Rectal smooth muscle tissue (tissue), 1 donor: ENCODE measurements around the gene ITPR2.

Experiments used
- H3K27ac ChIP-seq: one replicate; pipeline ENCODE4 v1.7.0; 2013; ENCODE audit warnings: low read depth, low read length, inconsistent platforms
- H3K27me3 ChIP-seq: one replicate; pipeline ENCODE4 v1.7.0; 2013; ENCODE audit warnings: low read length; ENCODE audit not compliant: control insufficient read depth, insufficient read depth
- H3K36me3 ChIP-seq: one replicate; pipeline ENCODE4 v1.7.0; 2013; ENCODE audit warnings: low read length; ENCODE audit not compliant: control insufficient read depth, insufficient read depth
- H3K4me1 ChIP-seq: one replicate; pipeline ENCODE4 v1.7.0; 2013; ENCODE audit warnings: low read length; ENCODE audit not compliant: control insufficient read depth, insufficient read depth
- H3K4me3 ChIP-seq: one replicate; pipeline ENCODE4 v1.7.0; 2013; ENCODE audit warnings: low read length
- H3K9ac ChIP-seq: one replicate; pipeline ENCODE4 v1.7.0; 2013; ENCODE audit warnings: low read length

The ITPR2 gene

GRCh38 chr12:26724309-26724702 lies 108.7 kb downstream of the ITPR2 start:
- no peaks in the 10 kb centered on the region for H3K36me3 ChIP-seq
- H3K27ac ChIP-seq, result peak overlapping the region; percentile 68
- H3K9ac ChIP-seq, result no peak overlapping the region
- H3K27me3 ChIP-seq, result no peaks in the 10 kb centered on the region
- peaks cover 18% of the 10 kb centered on the region for H3K4me1 ChIP-seq
- no peak overlapping the region for H3K4me3 ChIP-seq

DNA sequence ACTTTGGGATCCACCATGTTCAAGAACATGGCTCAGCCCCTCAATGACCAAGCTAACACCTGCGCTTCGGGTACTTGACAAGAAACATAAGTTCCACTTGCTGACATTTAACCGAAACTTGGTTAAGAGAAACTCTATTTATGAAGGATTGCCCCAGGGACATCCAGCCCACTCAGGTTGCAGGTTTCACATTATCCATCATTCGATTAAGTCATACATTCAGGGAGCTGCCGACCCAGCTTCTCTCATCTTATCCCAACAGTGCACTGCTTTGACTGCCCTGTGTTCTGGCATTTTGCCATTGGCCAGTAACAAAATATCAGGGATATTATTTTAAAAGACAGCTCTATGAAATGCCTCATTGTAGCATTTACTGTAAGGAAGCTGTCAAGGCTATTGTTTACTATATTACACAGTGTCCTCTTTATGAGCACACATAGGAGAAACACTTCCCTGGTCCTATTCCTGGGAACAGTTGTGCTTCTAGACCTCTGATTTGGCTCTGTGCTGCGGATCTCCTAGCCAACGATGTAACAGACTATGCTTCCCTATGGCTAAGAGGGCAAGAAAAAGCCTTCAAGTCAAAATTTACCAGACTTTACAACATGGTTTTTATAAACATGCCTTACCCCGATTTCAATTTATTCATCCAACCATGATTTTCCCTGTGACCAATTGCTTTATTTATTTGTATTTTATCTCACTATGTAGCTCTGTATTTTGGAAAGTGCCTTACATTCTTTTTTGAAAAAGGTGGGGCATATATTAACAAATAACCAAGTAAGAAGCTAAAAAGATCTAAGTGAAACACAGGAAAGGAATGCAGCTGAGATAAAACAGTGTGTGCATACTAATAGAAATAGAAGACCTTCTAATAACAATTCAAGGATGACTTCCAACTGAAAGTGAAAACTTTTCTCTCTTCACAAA lies 109.3 kb downstream of the ITPR2 start:
- Histone ChIP-seq H3K27me3 (no peaks in the 10 kb centered on the region), H3K4me1 (peaks cover 18% of the 10 kb centered on the region), H3K9ac (no peak overlapping the region), H3K27ac (peak overlapping the region; percentile 68), H3K36me3 (no peaks in the 10 kb centered on the region), H3K4me3 (no peak overlapping the region)

DNA sequence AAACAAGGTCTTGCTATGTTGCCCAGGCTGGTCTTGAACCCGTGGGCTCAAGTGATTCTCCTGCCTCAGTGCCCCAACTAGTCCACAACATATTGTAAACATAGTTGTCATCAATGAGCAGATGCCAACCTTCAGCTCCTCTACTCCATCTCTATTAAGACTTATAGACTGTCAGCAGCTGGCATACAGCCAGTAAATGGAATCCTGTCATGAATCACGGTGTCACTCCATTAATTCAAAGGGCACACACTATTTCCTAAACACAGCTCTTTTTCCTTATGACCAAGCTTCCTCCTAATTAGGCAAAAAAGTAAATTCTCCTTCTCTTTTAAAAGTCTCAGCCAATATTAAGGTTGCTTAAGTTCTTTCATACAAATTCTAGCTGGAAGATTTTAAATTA lies 111.2 kb downstream of the ITPR2 start:
- Histone ChIP-seq H3K4me1 (peaks cover 10% of the 10 kb centered on the region), H3K36me3 (no peaks in the 10 kb centered on the region), H3K4me3 (no peak overlapping the region), H3K27ac (no peak overlapping the region), H3K27me3 (no peaks in the 10 kb centered on the region), H3K9ac (no peak overlapping the region)

DNA sequence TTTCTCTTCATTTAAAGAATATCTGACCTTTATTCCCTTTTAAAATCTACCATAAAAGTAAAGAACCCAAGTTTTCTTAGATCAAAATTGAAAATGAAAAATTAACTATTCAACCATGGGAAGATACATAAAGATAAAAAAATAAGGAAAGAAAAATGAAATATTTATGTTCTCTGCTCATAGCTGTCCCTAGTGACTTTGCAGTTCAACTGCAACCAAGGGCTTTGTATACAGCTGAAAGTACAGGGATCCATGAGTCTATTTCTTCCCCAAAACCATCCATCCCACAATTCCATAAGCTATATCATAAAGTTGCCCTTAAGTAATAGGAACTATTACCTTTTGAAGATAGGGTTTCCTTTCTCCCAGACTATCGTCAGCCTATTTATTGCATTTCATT lies 113.1 kb downstream of the ITPR2 start:
- Histone ChIP-seq H3K27ac (no peak overlapping the region), H3K36me3 (no peaks in the 10 kb centered on the region), H3K4me3 (no peak overlapping the region), H3K27me3 (no peaks in the 10 kb centered on the region), H3K9ac (no peak overlapping the region), H3K4me1 (peaks cover 10% of the 10 kb centered on the region)

DNA sequence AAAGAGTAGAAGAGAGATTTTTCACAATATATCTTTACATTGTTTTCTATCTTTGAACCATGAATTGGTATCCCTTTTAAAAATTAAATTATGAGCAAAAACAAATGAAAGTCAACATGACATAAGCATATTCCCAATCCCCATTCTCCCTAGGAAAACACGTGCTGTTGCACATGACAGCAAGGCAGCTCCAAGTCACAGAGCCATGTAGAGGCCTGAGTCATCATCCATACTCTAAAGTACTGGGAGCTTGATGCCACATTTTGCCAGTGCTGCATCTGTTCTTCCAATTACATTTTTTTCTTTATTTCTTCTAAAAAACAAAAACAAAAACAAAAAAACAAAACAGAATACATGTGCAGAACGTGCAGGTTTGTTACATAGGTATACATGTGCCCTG lies 115.2 kb downstream of the ITPR2 start:
- Histone ChIP-seq H3K27ac (no peak overlapping the region), H3K9ac (no peak overlapping the region), H3K4me1 (no peaks in the 10 kb centered on the region), H3K27me3 (no peaks in the 10 kb centered on the region), H3K4me3 (no peak overlapping the region), H3K36me3 (peaks cover 2% of the 10 kb centered on the region)

GRCh38 chr12:26715232-26715631 lies 117.8 kb downstream of the ITPR2 start:
- Histone ChIP-seq H3K9ac (no peak overlapping the region), H3K27me3 (no peaks in the 10 kb centered on the region), H3K36me3 (peaks cover 2% of the 10 kb centered on the region), H3K4me1 (peaks cover 6% of the 10 kb centered on the region), H3K27ac (no peak overlapping the region), H3K4me3 (no peak overlapping the region)

- no peak overlapping the region for H3K9ac ChIP-seq
- no peak overlapping the region for H3K27ac ChIP-seq
- peaks cover 6% of the 10 kb centered on the region for H3K4me1 ChIP-seq
- no peak overlapping the region for H3K4me3 ChIP-seq
- peaks cover 2% of the 10 kb centered on the region for H3K36me3 ChIP-seq
- H3K27me3 ChIP-seq, result no peaks in the 10 kb centered on the region
These were observed 119.1 kb downstream of the ITPR2 start for GRCh38 chr12:26713885-26714383.

DNA sequence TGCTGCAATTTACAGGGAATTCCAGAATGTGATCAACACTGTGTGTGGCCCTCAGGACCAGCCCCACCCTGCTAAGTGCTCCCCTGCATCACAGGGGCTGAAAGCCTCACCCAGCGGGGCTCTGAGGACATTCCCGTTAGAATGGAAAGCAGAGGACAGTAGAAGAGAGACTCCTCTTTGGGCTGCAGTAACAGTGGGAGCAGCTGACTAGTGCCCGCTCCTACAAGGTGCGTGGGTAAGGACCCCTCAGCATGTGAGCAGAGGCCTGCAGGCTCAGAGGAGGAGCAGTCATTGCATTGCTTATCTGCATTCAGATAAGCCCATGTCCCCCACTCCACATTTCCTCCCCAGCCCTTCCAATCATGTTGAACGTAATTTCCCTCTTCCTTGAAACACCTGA lies 120.1 kb downstream of the ITPR2 start:
- no peak overlapping the region for H3K4me3 ChIP-seq
- peaks cover 6% of the 10 kb centered on the region for H3K4me1 ChIP-seq
- peaks cover 2% of the 10 kb centered on the region for H3K36me3 ChIP-seq
- no peaks in the 10 kb centered on the region for H3K27me3 ChIP-seq
- no peak overlapping the region for H3K27ac ChIP-seq
- H3K9ac ChIP-seq, result no peak overlapping the region

DNA sequence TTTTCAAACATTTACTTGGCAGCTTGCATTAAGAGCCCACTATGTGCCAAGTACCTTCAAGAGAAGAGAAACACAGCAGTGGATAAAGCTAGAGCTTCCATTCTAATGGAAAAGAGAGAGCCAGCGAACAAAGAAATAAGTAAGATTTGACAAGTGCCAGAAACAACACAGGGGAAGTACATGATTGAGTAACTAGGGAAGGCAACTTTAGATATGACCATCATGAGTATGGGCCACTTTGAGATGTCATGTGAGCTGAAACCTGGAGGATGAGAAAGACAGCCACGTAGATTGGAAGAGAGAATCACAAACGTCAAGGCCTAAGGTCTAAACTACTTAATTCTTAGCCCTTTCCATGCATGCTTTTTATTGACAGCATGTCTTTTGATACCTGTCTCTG lies 121.4 kb downstream of the ITPR2 start:
- H3K4me3 ChIP-seq, result no peak overlapping the region
- H3K9ac ChIP-seq, result no peak overlapping the region
- peak overlapping the region; percentile 27 for H3K27ac ChIP-seq
- H3K4me1 ChIP-seq, result peaks cover 6% of the 10 kb centered on the region
- H3K36me3 ChIP-seq, result peaks cover 2% of the 10 kb centered on the region
- H3K27me3 ChIP-seq, result no peaks in the 10 kb centered on the region

DNA sequence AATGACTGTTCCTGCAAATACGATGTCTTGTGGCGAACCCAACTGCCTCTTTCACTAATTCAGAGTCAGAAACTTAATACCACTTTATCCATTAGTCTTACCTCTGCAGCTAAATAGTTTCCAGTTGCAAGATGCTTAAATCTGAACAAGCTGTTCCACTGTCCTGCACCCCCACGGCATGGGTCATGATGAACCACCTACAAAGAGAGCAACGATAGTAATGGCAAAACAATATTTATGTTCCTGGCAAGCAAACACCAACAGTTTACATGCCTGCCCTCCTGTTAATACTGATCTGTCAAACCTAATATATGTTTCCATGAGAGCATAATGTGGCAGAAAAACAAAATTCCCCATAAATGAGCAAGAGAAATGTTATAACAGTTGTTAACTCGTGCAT lies 121.9 kb downstream of the ITPR2 start:
- Histone ChIP-seq H3K9ac (no peak overlapping the region), H3K27me3 (no peaks in the 10 kb centered on the region), H3K4me1 (peaks cover 6% of the 10 kb centered on the region), H3K36me3 (peaks cover 2% of the 10 kb centered on the region), H3K27ac (no peak overlapping the region), H3K4me3 (no peak overlapping the region)

- peaks cover 9% of the 10 kb centered on the region for H3K4me1 ChIP-seq
- H3K4me3 ChIP-seq, result no peak overlapping the region
- H3K27me3 ChIP-seq, result no peaks in the 10 kb centered on the region
- no peak overlapping the region for H3K9ac ChIP-seq
- H3K36me3 ChIP-seq, result no peaks in the 10 kb centered on the region
- no peak overlapping the region for H3K27ac ChIP-seq
These were observed 127.1 kb downstream of the ITPR2 start for GRCh38 chr12:26705851-26706250.

- Histone ChIP-seq H3K27ac (no peak overlapping the region), H3K27me3 (no peaks in the 10 kb centered on the region), H3K9ac (no peak overlapping the region), H3K4me1 (peaks cover 9% of the 10 kb centered on the region), H3K36me3 (no peaks in the 10 kb centered on the region), H3K4me3 (no peak overlapping the region)
These were observed 128.1 kb downstream of the ITPR2 start for GRCh38 chr12:26704684-26705460.
